Muscle layer of colon (tissue), 2 donors: ENCODE data around the gene RIOX2.

ENCODE experiments used
- H3K27ac ChIP-seq: one replicate; pipeline ENCODE4 v1.7.0; 2013; ENCODE audit warnings: low read depth, mild to moderate bottlenecking, low read length, moderate library complexity
- H3K27me3 ChIP-seq, 2 donors: one replicate each; pipeline ENCODE4 v1.7.0; 2013; ENCODE audit warnings: low read length in 2 of 2, mild to moderate bottlenecking in 2 of 2; ENCODE audit not compliant: insufficient read depth in 2 of 2, control insufficient read depth in 1 of 2
- H3K36me3 ChIP-seq: one replicate; pipeline ENCODE4 v1.7.0; 2013; ENCODE audit warnings: mild to moderate bottlenecking, low read length; ENCODE audit not compliant: insufficient read depth
- H3K4me1 ChIP-seq: one replicate; pipeline ENCODE4 v1.7.0; 2013; ENCODE audit warnings: mild to moderate bottlenecking, low read length; ENCODE audit not compliant: insufficient read depth
- H3K4me3 ChIP-seq, 2 donors: one replicate each; pipeline ENCODE4 v1.7.0; 2013; ENCODE audit warnings: low read length in 2 of 2, low read depth in 1 of 2, mild to moderate bottlenecking in 1 of 2, moderate library complexity in 1 of 2
- H3K9ac ChIP-seq: one replicate; pipeline ENCODE4 v1.7.0; 2013; ENCODE audit warnings: low read length
- H3K9me3 ChIP-seq: one replicate; pipeline ENCODE4 v1.7.0; 2013; ENCODE audit warnings: mild to moderate bottlenecking, low read length
- donor health status: abdominal sarcoma.
- donor health status: Adenocarcinoma of cecum.

The RIOX2 gene

GRCh38 chr3:97987306-97987705 is 15.1 kb upstream of the RIOX2 start:
- H3K9me3 ChIP-seq = no peaks in the 10 kb centered on the region

GRCh38 chr3:97983933-97984491 is 11.8 kb upstream of the RIOX2 start:
- Histone ChIP-seq H3K4me1 (peaks cover 25% of the 10 kb centered on the region), H3K27me3 (no peaks in the 10 kb centered on the region), H3K9ac (no peak overlapping the region), H3K36me3 (no peaks in the 10 kb centered on the region), H3K27ac (no peak overlapping the region), H3K4me3 (no peak overlapping the region), H3K9me3 (no peaks in the 10 kb centered on the region)

More at GRCh38 chr3:97987306-97987705, 15.1 kb upstream of the RIOX2 start:
- H3K27ac ChIP-seq = no peak overlapping the region
- H3K4me1 ChIP-seq = peaks cover 19% of the 10 kb centered on the region
- H3K9ac ChIP-seq = no peak overlapping the region
- H3K36me3 ChIP-seq = no peaks in the 10 kb centered on the region
- H3K27me3 ChIP-seq = no peaks in the 10 kb centered on the region
- no peak overlapping the region for H3K4me3 ChIP-seq

- Histone ChIP-seq H3K9ac (no peak overlapping the region), H3K27ac (no peak overlapping the region), H3K27me3 (no peaks in the 10 kb centered on the region), H3K36me3 (no peaks in the 10 kb centered on the region), H3K9me3 (no peaks in the 10 kb centered on the region), H3K4me3 (no peak overlapping the region), H3K4me1 (peaks cover 25% of the 10 kb centered on the region)
These were observed 9.7 kb upstream of the RIOX2 start for GRCh38 chr3:97981886-97982285.

GRCh38 chr3:97979610-97980009 is 7.4 kb upstream of the RIOX2 start:
- H3K4me1 ChIP-seq = peaks cover 25% of the 10 kb centered on the region
- H3K9ac ChIP-seq = no peak overlapping the region
- H3K27me3 ChIP-seq = no peaks in the 10 kb centered on the region
- no peaks in the 10 kb centered on the region for H3K36me3 ChIP-seq
- H3K9me3 ChIP-seq = no peaks in the 10 kb centered on the region
- H3K4me3 ChIP-seq = no peak overlapping the region
- H3K27ac ChIP-seq = no peak overlapping the region

GRCh38 chr3:97975466-97975865 is 3.2 kb upstream of the RIOX2 start:
- H3K9ac ChIP-seq = no peak overlapping the region
- no peaks in the 10 kb centered on the region for H3K36me3 ChIP-seq
- no peak overlapping the region for H3K4me3 ChIP-seq
- no peak overlapping the region for H3K27ac ChIP-seq
- H3K4me1 ChIP-seq = peaks cover 15% of the 10 kb centered on the region
- no peaks in the 10 kb centered on the region for H3K27me3 ChIP-seq
- H3K9me3 ChIP-seq = no peaks in the 10 kb centered on the region

- Histone ChIP-seq H3K4me1 (peaks cover 15% of the 10 kb centered on the region), H3K9ac (no peak overlapping the region), H3K27ac (no peak overlapping the region), H3K4me3 (no peak overlapping the region), H3K9me3 (no peaks in the 10 kb centered on the region), H3K27me3 (no peaks in the 10 kb centered on the region), H3K36me3 (no peaks in the 10 kb centered on the region)
These were observed 2.8 kb upstream of the RIOX2 start for GRCh38 chr3:97974996-97975395.

GRCh38 chr3:97972976-97973375 is 745 bp upstream of the RIOX2 start:
- Histone ChIP-seq H3K4me1 (peaks cover 19% of the 10 kb centered on the region), H3K9ac (no peak overlapping the region)

GRCh38 chr3:97970956-97971620 is 1.1 kb downstream of the RIOX2 start:
- peaks cover 6% of the 10 kb centered on the region for H3K36me3 ChIP-seq
- peak overlapping the region in 1 of 2 donors; percentile 59 for H3K4me3 ChIP-seq
- no peaks in the 10 kb centered on the region for H3K27me3 ChIP-seq
- no peak overlapping the region for H3K27ac ChIP-seq
- H3K9ac ChIP-seq = peak overlapping the region; percentile 18
- no peaks in the 10 kb centered on the region for H3K9me3 ChIP-seq
- peaks cover 19% of the 10 kb centered on the region for H3K4me1 ChIP-seq

More at GRCh38 chr3:97972976-97973375, 745 bp upstream of the RIOX2 start:
- Histone ChIP-seq H3K36me3 (no peaks in the 10 kb centered on the region), H3K4me3 (peak overlapping the region in 1 of 2 donors; percentile 24), H3K27me3 (no peaks in the 10 kb centered on the region), H3K27ac (no peak overlapping the region), H3K9me3 (no peaks in the 10 kb centered on the region)

- no peak overlapping the region for H3K4me3 ChIP-seq
- H3K36me3 ChIP-seq = peaks cover 6% of the 10 kb centered on the region
- no peaks in the 10 kb centered on the region for H3K27me3 ChIP-seq
- H3K9me3 ChIP-seq = no peaks in the 10 kb centered on the region
- H3K27ac ChIP-seq = no peak overlapping the region
- H3K9ac ChIP-seq = no peak overlapping the region
- peaks cover 26% of the 10 kb centered on the region for H3K4me1 ChIP-seq
These were observed 2.1 kb downstream of the RIOX2 start for GRCh38 chr3:97970156-97970555.

GRCh38 chr3:97969541-97969940 is 2.7 kb downstream of the RIOX2 start:
- Histone ChIP-seq H3K27ac (no peak overlapping the region), H3K36me3 (peaks cover 6% of the 10 kb centered on the region), H3K4me3 (no peak overlapping the region), H3K4me1 (peaks cover 28% of the 10 kb centered on the region), H3K9ac (no peak overlapping the region), H3K9me3 (no peaks in the 10 kb centered on the region), H3K27me3 (no peaks in the 10 kb centered on the region)

- Histone ChIP-seq H3K36me3 (peaks cover 6% of the 10 kb centered on the region), H3K4me3 (no peak overlapping the region), H3K9ac (no peak overlapping the region), H3K27ac (no peak overlapping the region), H3K27me3 (no peaks in the 10 kb centered on the region), H3K4me1 (peaks cover 28% of the 10 kb centered on the region), H3K9me3 (no peaks in the 10 kb centered on the region)
These were observed 3.9 kb downstream of the RIOX2 start for GRCh38 chr3:97968376-97968775.

GRCh38 chr3:97967966-97968365 is 4.3 kb downstream of the RIOX2 start:
- H3K27ac ChIP-seq = no peak overlapping the region
- peaks cover 27% of the 10 kb centered on the region for H3K4me1 ChIP-seq
- H3K4me3 ChIP-seq = no peak overlapping the region
- no peaks in the 10 kb centered on the region for H3K9me3 ChIP-seq
- no peak overlapping the region for H3K9ac ChIP-seq
- peaks cover 6% of the 10 kb centered on the region for H3K36me3 ChIP-seq
- no peaks in the 10 kb centered on the region for H3K27me3 ChIP-seq
